Osteoblast (primary cell): Measurements from ENCODE around the gene TNFRSF4. TPM values are rescaled to one million over a fixed set of nuclear protein-coding genes. Genes with fewer than 3 reads are reported as not detected.

Source experiments
- DNase-seq: peaks from one replicate; pipeline ENCODE4 v3.0.0; 2011; ENCODE audit warnings: low spot score, mixed read lengths; ENCODE audit not compliant: insufficient read length; ENCODE audit errors: missing footprints
- H2AFZ ChIP-seq: 2 replicates; pipeline ENCODE4 v1.6.0; 2011; ENCODE audit warnings: mild to moderate bottlenecking, low read length
- H3K27ac ChIP-seq: 2 replicates; pipeline ENCODE4 v1.5.1; 2011; ENCODE audit warnings: mild to moderate bottlenecking, low read depth, low read length, moderate library complexity
- H3K27me3 ChIP-seq: 2 replicates; pipeline ENCODE4 v1.6.0; 2012; ENCODE audit warnings: mild to moderate bottlenecking, control low read depth, inconsistent platforms, low read length, moderate library complexity; ENCODE audit not compliant: insufficient read depth
- H3K36me3 ChIP-seq: 2 replicates; pipeline ENCODE4 v1.5.1; 2011; ENCODE audit warnings: mild to moderate bottlenecking, low read length, control low read depth, moderate library complexity; ENCODE audit not compliant: insufficient read depth
- H3K4me1 ChIP-seq: 2 replicates; pipeline ENCODE4 v1.5.1; 2011; ENCODE audit warnings: mild to moderate bottlenecking, low read length, control low read depth, moderate library complexity; ENCODE audit not compliant: insufficient read depth
- H3K4me2 ChIP-seq: 2 replicates; pipeline ENCODE4 v1.6.0; 2011; ENCODE audit warnings: mild to moderate bottlenecking, low read length; ENCODE audit not compliant: insufficient read depth
- H3K4me3 ChIP-seq: fragments of 200-600 bp; sonication (generic); 3 replicates; pipeline ENCODE4 v1.5.1; 2012; ENCODE audit warnings: mild to moderate bottlenecking, low read length, inconsistent platforms; ENCODE audit not compliant: insufficient read depth
- H3K79me2 ChIP-seq: 2 replicates; pipeline ENCODE4 v1.6.0; 2012; ENCODE audit warnings: mild to moderate bottlenecking, low read length, control low read depth, inconsistent platforms; ENCODE audit not compliant: insufficient read depth
- H3K9me3 ChIP-seq: 2 replicates; pipeline ENCODE4 v1.5.1; 2011; ENCODE audit warnings: low read depth, low read length, control low read depth
- H4K20me1 ChIP-seq: 2 replicates; pipeline ENCODE4 v1.6.0; 2012; ENCODE audit warnings: mild to moderate bottlenecking, low read length, control low read depth; ENCODE audit not compliant: insufficient read depth
- total RNA-seq: library from RNA; depleted of rRNA; stranded (reverse); fragments of >200 nt; gene quantifications from 2 replicates; pipeline ENCODE4 v1.2.3, GENCODE V29; 2012
- TF ChIP-seq, protein P1 (sequence below): IDR thresholded peaks from 2 replicates; pipeline ENCODE4 v1.5.1; 2011; ENCODE audit warnings: mild to moderate bottlenecking, low read depth, low read length, moderate library complexity; ENCODE audit errors: extremely low read depth

Gene TNFRSF4
- total RNA-seq, 1 donor: under 0.01 TPM

GRCh38 chr1:1211541-1212441, 2.2 kb downstream of the TNFRSF4 start:
- peaks cover 13% of the 10 kb centered on the region for H3K4me1 ChIP-seq
- no peaks in the 10 kb centered on the region for H4K20me1 ChIP-seq

GRCh38 chr1:1210726-1211540, 3.0 kb downstream of the TNFRSF4 start:
- no peak overlapping the region for H3K4me2 ChIP-seq
- H3K4me1 ChIP-seq: peaks cover 13% of the 10 kb centered on the region
- no peaks in the 10 kb centered on the region for H3K36me3 ChIP-seq
- H3K79me2 ChIP-seq: no peaks in the 10 kb centered on the region
- TF ChIP-seq, protein P1, sequence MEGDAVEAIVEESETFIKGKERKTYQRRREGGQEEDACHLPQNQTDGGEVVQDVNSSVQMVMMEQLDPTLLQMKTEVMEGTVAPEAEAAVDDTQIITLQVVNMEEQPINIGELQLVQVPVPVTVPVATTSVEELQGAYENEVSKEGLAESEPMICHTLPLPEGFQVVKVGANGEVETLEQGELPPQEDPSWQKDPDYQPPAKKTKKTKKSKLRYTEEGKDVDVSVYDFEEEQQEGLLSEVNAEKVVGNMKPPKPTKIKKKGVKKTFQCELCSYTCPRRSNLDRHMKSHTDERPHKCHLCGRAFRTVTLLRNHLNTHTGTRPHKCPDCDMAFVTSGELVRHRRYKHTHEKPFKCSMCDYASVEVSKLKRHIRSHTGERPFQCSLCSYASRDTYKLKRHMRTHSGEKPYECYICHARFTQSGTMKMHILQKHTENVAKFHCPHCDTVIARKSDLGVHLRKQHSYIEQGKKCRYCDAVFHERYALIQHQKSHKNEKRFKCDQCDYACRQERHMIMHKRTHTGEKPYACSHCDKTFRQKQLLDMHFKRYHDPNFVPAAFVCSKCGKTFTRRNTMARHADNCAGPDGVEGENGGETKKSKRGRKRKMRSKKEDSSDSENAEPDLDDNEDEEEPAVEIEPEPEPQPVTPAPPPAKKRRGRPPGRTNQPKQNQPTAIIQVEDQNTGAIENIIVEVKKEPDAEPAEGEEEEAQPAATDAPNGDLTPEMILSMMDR: no peak
- no peaks in the 10 kb centered on the region for H4K20me1 ChIP-seq
- DNase-seq: no peak
- H3K9me3 ChIP-seq: no peaks in the 10 kb centered on the region
- no peak overlapping the region for H2AFZ ChIP-seq
- no peak overlapping the region for H3K4me3 ChIP-seq
- H3K27me3 ChIP-seq: peaks cover 11% of the 10 kb centered on the region
- H3K27ac ChIP-seq: no peak overlapping the region

More at GRCh38 chr1:1211541-1212441, 2.2 kb downstream of the TNFRSF4 start:
- no peaks in the 10 kb centered on the region for H3K9me3 ChIP-seq
- peaks cover 3% of the 10 kb centered on the region for H3K36me3 ChIP-seq
- H3K4me3 ChIP-seq: no peak overlapping the region
- peaks cover 4% of the 10 kb centered on the region for H3K27me3 ChIP-seq
- no peak overlapping the region for H3K27ac ChIP-seq
- no peaks in the 10 kb centered on the region for H3K79me2 ChIP-seq
- no peak overlapping the region for H2AFZ ChIP-seq
- DNase-seq: peak; percentile 88
- TF ChIP-seq, protein P1: no peak
- no peak overlapping the region for H3K4me2 ChIP-seq

GRCh38 chr1:1208713-1209433, 5.1 kb downstream of the TNFRSF4 start:
- H3K4me3 ChIP-seq: peak overlapping the region; percentile 67

More at GRCh38 chr1:1208713-1209433, 5.1 kb downstream of the TNFRSF4 start:
- Histone ChIP-seq H3K27me3 (peaks cover 11% of the 10 kb centered on the region), H3K9me3 (no peaks in the 10 kb centered on the region), H3K27ac (no peak overlapping the region), H2AFZ (no peak overlapping the region), H3K4me2 (peak overlapping the region; percentile 84), H3K36me3 (no peaks in the 10 kb centered on the region), H3K4me1 (peaks cover 13% of the 10 kb centered on the region), H4K20me1 (no peaks in the 10 kb centered on the region), H3K79me2 (no peaks in the 10 kb centered on the region)
- TF ChIP-seq, protein P1: no peak
- DNase-seq: peak; percentile 96
